NCI-H146 treated with DMSO at 0.1 percent for 48 hours (cell line): ENCODE data around the gene LRP2.
"Not testable (repeated sequence)": the region's sequence is repeated elsewhere in the genome, so short reads cannot be mapped to it uniquely, and the experiment has no call there.

Experiments used
- DNase-seq: peaks from one replicate; lab custom pipeline; 2025; ENCODE audit not compliant: unreplicated experiment; lab: John Stamatoyannopoulos, UW

Gene LRP2

GRCh38 chr2:169362118-169362893 is at the start of gene LRP2:
TSS of gene LRP2 (minus strand) at chr2:169362534. CDS start at chr2:169362399, 135 bp downstream.
- DNase-seq = no peak

GRCh38 chr2:169406891-169407290 is 44.6 kb upstream of the LRP2 start:
- DNase-seq = no peak

- not testable (repeated sequence) for DNase-seq
These were observed 37.2 kb upstream of the LRP2 start for GRCh38 chr2:169399491-169399890.

GRCh38 chr2:169397697-169398096 is 35.4 kb upstream of the LRP2 start:
- DNase-seq = no peak

- DNase-seq = no peak
These were observed 33.6 kb upstream of the LRP2 start for GRCh38 chr2:169395821-169396374.

- no peak for DNase-seq
These were observed 30.8 kb upstream of the LRP2 start for GRCh38 chr2:169393068-169393590.

- no peak for DNase-seq
These were observed 28.9 kb upstream of the LRP2 start for GRCh38 chr2:169391236-169391635.

- no peak for DNase-seq
These were observed 25.8 kb upstream of the LRP2 start for GRCh38 chr2:169388161-169388560.

DNA sequence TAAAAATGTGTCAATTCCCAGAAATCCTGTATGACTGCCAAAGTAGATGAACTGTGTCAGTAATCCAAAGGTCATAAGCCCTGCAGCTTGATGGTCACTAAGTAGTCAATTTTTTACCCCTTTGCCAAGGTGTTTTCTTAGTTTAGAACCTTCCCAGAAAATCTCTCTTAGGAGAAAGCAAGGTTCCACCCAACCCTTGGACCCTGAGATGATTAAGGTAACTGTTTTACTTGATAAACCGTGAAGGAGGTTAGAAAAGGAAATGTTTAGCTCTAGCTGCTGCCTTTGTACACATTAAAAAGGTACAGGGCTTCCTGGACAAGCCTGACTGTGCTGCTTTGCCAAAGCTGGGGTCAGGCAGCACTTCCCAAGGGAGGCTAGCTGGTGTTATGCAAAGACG is 24.4 kb upstream of the LRP2 start:
- no peak for DNase-seq

- DNase-seq = no peak
These were observed 22.5 kb upstream of the LRP2 start for GRCh38 chr2:169384816-169385215.

DNA sequence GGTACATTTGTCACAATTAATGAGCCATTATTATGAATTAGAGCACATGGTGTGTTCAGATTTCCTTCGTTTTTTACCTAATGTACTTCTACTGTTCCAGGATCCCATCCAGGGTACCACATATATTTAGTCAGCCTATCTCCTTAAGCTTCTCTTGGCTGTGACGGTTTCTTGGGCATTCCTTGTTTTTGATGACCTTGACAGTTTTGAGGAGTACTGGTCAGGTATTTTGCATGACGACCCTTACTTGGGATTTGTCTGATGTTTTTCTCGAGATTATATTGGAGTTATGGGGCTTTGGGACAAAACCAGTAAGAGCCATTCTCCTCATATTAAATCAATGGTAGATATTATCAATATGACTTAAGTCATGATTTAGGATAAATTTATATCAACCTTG is 10.2 kb upstream of the LRP2 start:
- no peak for DNase-seq

DNA sequence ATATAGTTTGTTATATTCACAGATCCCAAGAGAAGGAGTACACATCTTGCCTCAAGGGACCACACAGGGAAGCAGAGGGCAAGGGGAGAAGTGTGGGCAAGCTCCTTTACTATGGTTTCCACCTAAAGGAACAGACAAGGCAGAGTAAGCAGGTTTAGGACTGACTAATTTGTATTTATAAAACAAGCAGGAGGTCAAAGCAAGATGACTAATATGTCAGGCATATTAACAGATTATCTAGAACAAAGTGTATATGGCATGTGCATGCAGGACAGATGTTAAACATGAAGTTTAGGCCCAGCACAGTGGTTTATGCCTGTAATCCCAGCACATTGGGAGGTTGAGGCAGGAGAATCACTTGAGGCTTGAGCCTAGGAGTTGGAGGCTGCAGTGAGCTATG is 3.7 kb upstream of the LRP2 start:
- DNase-seq = no peak

GRCh38 chr2:169365029-169365480 is 2.7 kb upstream of the LRP2 start:
- DNase-seq = no peak

DNA sequence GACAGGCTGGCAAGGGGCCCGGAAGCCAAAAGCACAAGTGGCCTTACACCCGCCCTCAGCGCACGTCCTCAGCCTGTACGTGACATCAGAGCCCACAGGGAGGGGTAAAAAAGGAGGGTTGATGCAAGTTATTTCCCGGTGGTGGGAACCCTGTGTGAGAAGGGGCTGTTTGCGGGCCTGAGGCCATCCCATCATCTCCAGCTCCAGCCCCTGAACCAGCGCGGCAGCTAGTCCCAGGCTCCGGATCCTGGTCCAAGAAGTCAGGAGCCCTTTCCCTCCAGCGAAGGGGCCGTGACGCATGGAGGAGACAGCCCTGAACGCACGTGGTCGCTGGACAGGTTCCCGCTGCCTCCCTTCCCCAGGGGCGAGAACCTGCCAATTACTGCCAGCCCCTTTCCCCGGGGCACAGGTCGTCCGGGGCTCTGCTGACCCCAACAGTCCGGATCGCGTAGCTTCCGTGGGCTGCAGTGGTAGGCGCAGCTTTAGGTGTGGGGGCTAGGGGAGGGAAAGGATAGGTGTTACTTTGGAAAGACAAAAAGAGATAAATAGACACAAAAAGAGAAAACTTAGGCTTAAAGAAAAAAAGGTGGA is 1.3 kb upstream of the LRP2 start:
- no peak for DNase-seq

DNA sequence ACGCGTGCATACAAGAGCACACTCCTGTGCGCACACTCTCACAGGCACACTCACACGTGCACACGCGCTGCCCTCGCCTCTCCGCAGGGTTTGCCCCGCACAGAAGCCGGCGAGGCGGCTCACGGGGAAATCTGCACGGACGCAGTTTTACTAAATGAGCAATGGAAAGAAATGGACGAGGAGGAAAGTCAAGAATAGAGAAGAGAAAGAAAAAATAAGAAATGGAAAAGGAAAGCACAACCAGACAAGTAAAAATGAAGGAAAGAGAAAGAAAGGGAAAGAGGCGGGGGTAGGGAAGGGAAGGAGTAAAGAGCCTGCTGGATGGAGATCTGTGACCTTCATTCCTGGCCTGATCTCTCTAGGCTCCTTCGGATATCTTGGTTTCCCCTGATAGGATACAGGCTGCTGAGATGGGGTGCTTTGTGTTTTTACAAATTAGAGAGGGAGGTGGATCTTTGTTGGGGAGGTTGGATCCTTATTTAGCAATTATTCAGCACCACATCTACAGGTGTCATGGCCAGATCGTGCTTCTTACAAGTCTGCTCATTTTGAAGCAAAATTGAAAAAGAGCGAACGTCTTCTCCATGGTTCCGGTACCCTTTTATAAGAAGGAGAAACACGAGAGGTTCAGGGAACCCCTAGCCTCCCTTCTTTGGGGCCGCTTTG is 693 bp upstream of the LRP2 start:
- DNase-seq = no peak

DNA sequence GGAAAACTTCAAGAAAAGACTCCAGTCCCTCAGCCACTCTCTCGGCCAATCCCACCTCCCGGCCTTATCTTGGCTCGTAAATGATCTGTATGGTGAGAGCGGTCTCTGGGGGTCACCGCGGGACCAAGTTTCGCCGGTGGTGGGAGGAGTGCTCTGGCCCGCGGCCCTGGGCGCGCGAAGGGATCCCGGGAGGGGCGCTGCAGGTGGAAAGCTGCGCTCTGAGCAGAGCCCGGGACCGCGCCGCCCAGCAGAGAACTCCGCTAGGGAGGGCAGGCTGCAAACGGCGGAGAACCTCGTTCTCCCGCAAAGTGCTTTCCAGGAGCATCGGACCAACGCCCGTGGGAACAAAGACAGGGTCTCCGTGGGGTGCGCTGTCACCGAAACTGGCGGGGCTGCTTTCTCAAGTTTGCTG is 622 bp downstream of the LRP2 start:
- DNase-seq = no peak

DNA sequence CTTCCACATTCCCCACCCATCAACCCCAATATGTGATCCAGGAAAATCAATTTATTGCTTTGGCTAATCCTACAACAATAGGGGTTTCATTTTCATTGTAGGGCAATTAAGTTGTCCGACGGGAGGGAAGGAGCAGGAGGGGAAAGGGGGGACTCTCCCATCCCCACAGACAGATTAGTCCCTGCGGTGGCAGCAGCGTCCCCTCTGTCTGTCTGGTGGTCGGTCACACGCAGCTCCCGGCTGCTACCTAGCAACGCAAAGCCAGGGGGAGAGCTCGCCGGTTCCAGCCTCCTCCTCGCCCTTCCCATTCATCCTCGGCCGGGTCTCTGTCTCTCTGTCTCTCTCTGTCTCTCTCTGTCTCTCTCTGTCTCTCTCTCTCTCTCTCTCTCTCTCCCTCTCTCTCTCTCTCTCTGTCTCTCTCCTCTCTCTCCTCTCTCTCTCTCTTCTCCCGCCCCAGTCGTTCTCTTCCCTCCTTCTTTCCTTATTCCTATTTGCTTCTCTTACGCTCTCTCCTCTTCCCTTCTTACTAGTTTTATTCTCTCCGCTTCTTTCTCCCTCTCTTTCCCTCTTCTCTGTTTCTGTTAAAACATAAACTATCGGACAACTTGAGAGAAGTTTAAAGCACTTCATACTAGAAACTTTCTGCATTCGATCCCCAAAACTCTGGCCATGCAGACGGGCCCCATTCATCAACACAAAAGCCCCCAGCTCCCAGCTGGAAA is 1.2 kb downstream of the LRP2 start:
- no peak for DNase-seq

GRCh38 chr2:169358016-169358415 is 4.3 kb downstream of the LRP2 start:
- no peak for DNase-seq

GRCh38 chr2:169354244-169354643 is 8.1 kb downstream of the LRP2 start:
- DNase-seq = no peak

- DNase-seq = no peak
These were observed 10.6 kb downstream of the LRP2 start for GRCh38 chr2:169351725-169352124.

DNA sequence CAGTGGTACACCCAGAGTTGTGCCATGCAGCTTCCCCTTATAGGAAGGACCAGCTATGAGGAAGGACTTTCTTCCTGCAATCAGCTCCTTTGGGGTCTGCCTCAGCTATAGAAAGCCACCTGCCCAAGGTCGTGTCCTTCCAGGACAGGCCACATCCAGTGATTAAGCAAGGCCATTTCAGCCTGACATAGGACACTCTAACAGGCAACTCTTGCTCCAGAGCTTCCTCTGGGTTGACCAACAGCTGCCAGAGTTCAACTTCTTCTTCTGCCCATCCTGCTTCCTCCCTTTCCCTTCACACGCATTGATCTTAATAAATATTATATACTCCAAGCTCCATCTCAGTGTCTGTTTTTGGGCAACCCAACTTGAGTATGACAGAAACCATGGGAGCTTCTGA is 12.8 kb downstream of the LRP2 start:
- DNase-seq = no peak
